RWPE1 (cell line): ENCODE measurements around the gene DUSP9.
"Not testable (repeated sequence)": the region's sequence is repeated elsewhere in the genome, so short reads cannot be mapped to it uniquely, and the experiment has no call there.

Experiments
- CTCF ChIA-PET: fragments of 350-600 bp; sonication (Branson Sonifier 250); formaldehyde crosslinking; extraction: SDS; loops from one replicate; lab custom pipeline; 2021; lab: Yijun Ruan, JAX
- POLR2A ChIA-PET: fragments of 400-600 bp; formaldehyde crosslinking; extraction: SDS; loops from one replicate; lab custom pipeline; 2020; ENCODE audit warnings: antibody characterized with exemption; ENCODE audit not compliant: low non-redundant PET; lab: Yijun Ruan, JAX
- DNase-seq: peaks from one replicate; pipeline ENCODE4 v3.0.0; 2012; ENCODE audit warnings: low spot score
- H3K27ac ChIP-seq: fragments of 450-650 bp; 2 replicates; pipeline ENCODE4 v1.5.1; 2017
- CTCF ChIP-seq: fragments of 450-650 bp; conservative IDR thresholded peaks from 2 replicates; pipeline ENCODE4 v1.5.1; 2017; ENCODE audit warnings: low read depth, mild to moderate bottlenecking

DUSP9 gene

GRCh38 chrX:153697924-153698865 lies 51.2 kb downstream of the DUSP9 start:
- TF ChIP-seq CTCF = no peak
- H3K27ac ChIP-seq = peak overlapping the region; percentile 55
- DNase-seq = no peak
- POLR2A ChIA-PET = no interaction called here
- CTCF ChIA-PET = no interaction called here

GRCh38 chrX:153699210-153699783 lies 52.3 kb downstream of the DUSP9 start:
- DNase-seq, CTCF ChIA-PET: not testable (repeated sequence)
- POLR2A ChIA-PET = interaction anchor here (0.6 kb wide), 1 partner anchor 81 kb away, joined by 3 read pairs; the partner anchor contains the start of gene SRPK3
- H3K27ac ChIP-seq = peak overlapping the region; percentile 47; the same call in 1 of the 2 replicates

GRCh38 chrX:153699784-153700371 lies 52.9 kb downstream of the DUSP9 start:
- POLR2A ChIA-PET, CTCF ChIA-PET, DNase-seq: not testable (repeated sequence)
- peak overlapping the region; percentile 47 for H3K27ac ChIP-seq

GRCh38 chrX:153700376-153700945 lies 53.5 kb downstream of the DUSP9 start:
- H3K27ac ChIP-seq = peak overlapping the region; percentile 47
- DNase-seq = no peak
- ChIA-PET POLR2A (no interaction called here), CTCF (no interaction called here)
- TF ChIP-seq CTCF = no peak
